ENCODE measurements around the gene OSM. TPM values are rescaled to one million over a fixed set of nuclear protein-coding genes. Genes with fewer than 3 reads are reported as not detected.

Gene OSM
- total RNA-seq, 1 donor from 2014 or later, result not detected

DNA sequence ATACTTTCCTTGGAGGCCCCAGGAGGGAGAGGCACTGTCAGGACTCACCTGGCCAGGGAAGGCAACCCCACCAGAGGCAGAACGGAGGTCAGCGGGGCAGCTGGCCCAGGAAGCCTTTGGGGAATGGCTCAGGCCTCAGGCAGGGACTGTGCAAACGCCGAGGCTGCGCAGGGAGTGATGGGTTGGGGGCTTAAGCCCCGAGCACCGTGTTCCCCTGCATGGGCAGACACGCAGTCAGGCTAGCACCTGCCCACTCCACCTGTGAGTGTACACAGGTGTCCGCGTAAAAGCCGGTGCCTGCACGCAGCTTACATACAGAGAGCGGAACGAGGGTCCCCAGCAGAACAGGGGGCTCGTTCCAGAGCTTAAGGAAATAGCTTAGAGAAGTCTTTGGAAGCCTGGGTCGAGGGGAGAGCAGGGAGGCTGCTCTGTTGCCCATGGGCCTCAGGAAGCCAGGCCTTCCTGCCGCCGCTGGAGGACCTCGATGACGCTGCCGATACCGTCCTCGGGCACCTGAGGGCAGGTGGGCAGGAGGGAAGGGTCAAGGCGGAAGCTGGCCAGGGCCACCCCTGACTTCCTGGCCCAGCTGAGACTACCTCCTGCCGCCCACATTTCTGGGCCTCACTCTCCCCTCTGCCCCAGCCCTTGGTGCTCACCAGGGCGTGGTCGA lies 18.7 kb upstream of the OSM start:
- DNase-seq (ENCODE audit: low spot score in 2 of 2, unreplicated experiment in 2 of 2), result no peak
- Mint-ChIP-seq H3K4me1 (peaks cover 12% of the 10 kb centered on the region), H3K27ac (no peak overlapping the region), H3K36me3 (peaks cover 3% of the 10 kb centered on the region), H3K4me3 (no peak overlapping the region), H3K27me3 (ENCODE audit: low read depth) (no peaks in the 10 kb centered on the region), H3K9me3 (no peaks in the 10 kb centered on the region)
- TF ChIP-seq, protein P1, sequence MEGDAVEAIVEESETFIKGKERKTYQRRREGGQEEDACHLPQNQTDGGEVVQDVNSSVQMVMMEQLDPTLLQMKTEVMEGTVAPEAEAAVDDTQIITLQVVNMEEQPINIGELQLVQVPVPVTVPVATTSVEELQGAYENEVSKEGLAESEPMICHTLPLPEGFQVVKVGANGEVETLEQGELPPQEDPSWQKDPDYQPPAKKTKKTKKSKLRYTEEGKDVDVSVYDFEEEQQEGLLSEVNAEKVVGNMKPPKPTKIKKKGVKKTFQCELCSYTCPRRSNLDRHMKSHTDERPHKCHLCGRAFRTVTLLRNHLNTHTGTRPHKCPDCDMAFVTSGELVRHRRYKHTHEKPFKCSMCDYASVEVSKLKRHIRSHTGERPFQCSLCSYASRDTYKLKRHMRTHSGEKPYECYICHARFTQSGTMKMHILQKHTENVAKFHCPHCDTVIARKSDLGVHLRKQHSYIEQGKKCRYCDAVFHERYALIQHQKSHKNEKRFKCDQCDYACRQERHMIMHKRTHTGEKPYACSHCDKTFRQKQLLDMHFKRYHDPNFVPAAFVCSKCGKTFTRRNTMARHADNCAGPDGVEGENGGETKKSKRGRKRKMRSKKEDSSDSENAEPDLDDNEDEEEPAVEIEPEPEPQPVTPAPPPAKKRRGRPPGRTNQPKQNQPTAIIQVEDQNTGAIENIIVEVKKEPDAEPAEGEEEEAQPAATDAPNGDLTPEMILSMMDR (IDR thresholded peaks at IDR 0.05; ENCODE audit: unreplicated experiment), result no peak

DNA sequence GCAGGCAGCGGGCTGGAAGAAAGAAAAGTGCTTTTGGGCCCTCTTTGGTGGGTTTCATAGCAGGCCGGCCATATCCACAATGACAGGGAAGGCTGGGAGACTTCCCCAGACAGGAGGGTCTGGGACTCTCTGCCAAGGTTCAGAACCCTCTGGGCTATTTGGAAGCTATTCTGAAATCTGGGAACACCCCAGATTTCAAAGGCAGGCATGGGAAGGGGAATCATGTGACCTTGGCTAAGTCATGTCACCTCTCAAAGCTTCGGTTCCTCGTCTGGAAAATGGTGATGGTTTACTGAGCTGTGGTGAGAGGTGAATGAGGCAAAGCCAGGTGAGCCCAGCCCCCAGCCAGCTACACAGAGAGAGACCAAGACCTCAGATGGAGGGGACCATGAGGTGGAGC lies 18.0 kb upstream of the OSM start:
- TF ChIP-seq, protein P1 (IDR thresholded peaks at IDR 0.05; ENCODE audit: unreplicated experiment), result no peak
- Mint-ChIP-seq H3K4me1 (peaks cover 6% of the 10 kb centered on the region), H3K27me3 (ENCODE audit: low read depth) (no peaks in the 10 kb centered on the region), H3K36me3 (peaks cover 3% of the 10 kb centered on the region), H3K4me3 (no peak overlapping the region), H3K9me3 (no peaks in the 10 kb centered on the region), H3K27ac (no peak overlapping the region)
- DNase-seq (ENCODE audit: low spot score in 2 of 2, unreplicated experiment in 2 of 2), result no peak

DNA sequence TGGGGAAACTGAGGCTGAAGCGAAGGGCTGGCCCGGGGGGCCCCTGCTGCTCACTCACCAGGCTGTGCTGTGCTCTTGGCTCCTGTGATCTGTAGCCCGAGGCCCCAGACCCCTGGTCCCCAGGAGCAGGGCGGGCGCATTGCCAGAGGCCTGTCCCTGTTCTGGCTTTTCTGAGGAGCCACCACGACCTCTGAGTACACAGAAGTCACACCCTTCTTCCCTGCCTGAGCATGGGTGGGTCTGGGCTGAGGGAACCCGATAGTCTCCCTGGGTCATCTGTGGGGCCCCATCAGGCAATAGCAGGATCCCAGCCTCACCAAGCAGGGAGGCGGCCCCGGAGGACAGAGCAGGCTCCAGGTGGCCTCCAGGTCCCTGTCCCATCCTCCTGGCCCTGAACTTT lies 17.5 kb upstream of the OSM start:
- Mint-ChIP-seq H3K4me3 (no peak overlapping the region), H3K4me1 (peaks cover 5% of the 10 kb centered on the region), H3K27me3 (ENCODE audit: low read depth) (no peaks in the 10 kb centered on the region), H3K27ac (no peak overlapping the region), H3K9me3 (no peaks in the 10 kb centered on the region), H3K36me3 (peaks cover 3% of the 10 kb centered on the region)
- no peak for DNase-seq (ENCODE audit: low spot score in 2 of 2, unreplicated experiment in 2 of 2)
- TF ChIP-seq, protein P1 (IDR thresholded peaks at IDR 0.05; ENCODE audit: unreplicated experiment), result no peak

DNA sequence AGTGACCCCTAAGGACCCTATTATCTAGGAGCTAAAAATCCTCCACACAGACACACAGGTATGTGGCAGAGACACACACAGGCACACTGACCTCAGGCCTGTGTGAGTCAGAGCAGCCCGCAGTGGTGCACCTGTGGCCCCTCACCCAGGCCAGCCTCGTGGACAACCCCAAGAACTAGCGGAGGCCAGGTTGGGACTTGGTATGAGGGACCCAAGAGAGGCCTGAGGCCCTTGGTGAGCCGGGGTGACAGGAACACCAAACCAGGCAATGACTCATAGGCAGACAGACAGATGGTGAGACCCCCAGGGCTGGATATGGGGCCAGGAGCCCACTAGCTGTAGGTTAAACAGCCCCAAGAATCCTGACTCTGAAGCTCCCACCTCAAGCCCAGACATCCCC lies 16.7 kb upstream of the OSM start:
- Mint-ChIP-seq H3K36me3 (peaks cover 3% of the 10 kb centered on the region), H3K4me1 (peaks cover 4% of the 10 kb centered on the region), H3K4me3 (no peak overlapping the region), H3K27ac (no peak overlapping the region), H3K27me3 (ENCODE audit: low read depth) (no peaks in the 10 kb centered on the region), H3K9me3 (no peaks in the 10 kb centered on the region)
- DNase-seq (ENCODE audit: low spot score in 2 of 2, unreplicated experiment in 2 of 2), result no peak
- TF ChIP-seq, protein P1 (IDR thresholded peaks at IDR 0.05; ENCODE audit: unreplicated experiment), result no peak

DNA sequence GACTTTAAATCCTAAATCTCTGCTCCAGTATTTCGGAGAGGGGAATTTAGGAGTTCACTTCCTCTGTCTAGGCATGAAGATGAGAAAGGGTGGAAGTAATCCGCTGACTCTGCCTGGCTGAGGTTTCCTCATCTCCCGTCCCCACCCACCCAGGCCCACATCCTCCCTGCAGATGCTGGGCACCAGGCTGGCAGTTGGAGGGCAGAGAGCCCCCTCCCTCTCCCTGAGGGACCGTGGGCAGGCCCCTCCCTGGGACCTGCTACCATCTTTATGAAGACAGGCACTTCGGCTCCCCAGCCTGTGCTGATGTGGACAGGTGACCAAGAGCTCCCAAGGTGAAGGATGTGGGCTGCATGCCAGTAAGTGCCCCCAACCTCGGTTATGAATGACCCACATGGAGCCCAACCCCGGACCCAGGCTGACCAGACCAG lies 16.0 kb upstream of the OSM start:
- no peaks in the 10 kb centered on the region for H3K9me3 Mint-ChIP-seq
- no peaks in the 10 kb centered on the region for H3K27me3 Mint-ChIP-seq (ENCODE audit: low read depth)
- H3K36me3 Mint-ChIP-seq, result peaks cover 3% of the 10 kb centered on the region
- DNase-seq (ENCODE audit: low spot score in 2 of 2, unreplicated experiment in 2 of 2), result no peak
- TF ChIP-seq, protein P1 (IDR thresholded peaks at IDR 0.05; ENCODE audit: unreplicated experiment), result no peak
- H3K4me3 Mint-ChIP-seq, result no peak overlapping the region
- H3K27ac Mint-ChIP-seq, result no peak overlapping the region
- H3K4me1 Mint-ChIP-seq, result peaks cover 8% of the 10 kb centered on the region
